Measurements from ENCODE around the gene CXCL16. TPM values are rescaled to one million over a fixed set of nuclear protein-coding genes. Genes with fewer than 3 reads are reported as not detected.
A peak's percentile ranks its signal among the peaks of the same experiment; 100 is the strongest.

The CXCL16 gene
- total and polyA plus RNA-seq, 2 of the 13 experiments (the other 11 are each of a cell fraction or from before 2014, with no cell fraction given): 9.4 to 101 TPM

DNA sequence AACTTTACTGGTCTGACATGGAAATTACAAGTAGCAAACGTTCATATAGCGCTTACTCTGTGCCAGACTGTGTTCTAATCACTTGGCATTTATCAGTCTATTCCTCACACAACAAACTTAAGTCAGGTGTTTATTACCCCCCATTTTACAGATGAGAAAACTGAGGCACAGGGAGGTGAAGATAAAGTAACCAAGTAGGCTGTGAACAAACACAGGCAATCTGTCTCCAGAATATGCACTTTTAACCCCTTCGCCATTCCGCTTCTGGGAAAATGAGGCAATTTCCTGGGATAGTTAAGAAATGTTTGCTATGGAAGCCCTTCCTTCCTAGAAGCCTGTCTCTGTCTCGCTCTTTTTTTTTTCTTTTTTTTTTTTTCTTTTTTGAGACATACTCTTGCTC is 12.2 kb upstream of the CXCL16 start (continued):
- TF ChIP-seq CCAR2 (optimal IDR thresholded peaks at IDR 0.05; ENCODE audit: low read depth, low read length) (no peak), SMC3 (IDR thresholded peaks at IDR 0.05; ENCODE audit: low read length) (no peak), ADNP (CRISPR knock-in tag; IDR thresholded peaks at IDR 0.05) (peak; percentile 85), SRSF9 (IDR thresholded peaks at IDR 0.05; ENCODE audit: borderline replicate concordance, insufficient read depth, low read depth, low read length, poor library complexity, severe bottlenecking) (no peak), BCL3 (CRISPR knock-in tag; IDR thresholded peaks at IDR 0.05) (no peak), ATM (IDR thresholded peaks at IDR 0.05; ENCODE audit: borderline replicate concordance) (no peak), SNAI1 (CRISPR knock-in tag; IDR thresholded peaks at IDR 0.05; ENCODE audit: borderline replicate concordance) (no peak), SOX6 (IDR thresholded peaks at IDR 0.05) (no peak), SOX6 (CRISPR knock-in tag; IDR thresholded peaks at IDR 0.05) (peak; percentile 50; the same call in 1 of the 2 replicates), ZNF337 (CRISPR knock-in tag; IDR thresholded peaks at IDR 0.05; ENCODE audit: borderline replicate concordance, low read depth) (no peak), ZNF713 (CRISPR knock-in tag; IDR thresholded peaks at IDR 0.05) (no peak), SCMH1 (CRISPR knock-in tag; IDR thresholded peaks at IDR 0.05; ENCODE audit: borderline replicate concordance) (no peak), ZNF660 (CRISPR knock-in tag; IDR thresholded peaks at IDR 0.05; ENCODE audit: borderline replicate concordance, low read depth) (no peak), GFI1 (CRISPR knock-in tag; IDR thresholded peaks at IDR 0.05; ENCODE audit: borderline replicate concordance) (no peak), FOXK2 (IDR thresholded peaks at IDR 0.05) (no peak), ZBTB21 (CRISPR knock-in tag; IDR thresholded peaks at IDR 0.05) (no peak), SIN3B (IDR thresholded peaks at IDR 0.05; ENCODE audit: low read length) (no peak), CEBPZ (IDR thresholded peaks at IDR 0.05; ENCODE audit: low read length) (no peak)
- TF ChIP-seq, protein P1, sequence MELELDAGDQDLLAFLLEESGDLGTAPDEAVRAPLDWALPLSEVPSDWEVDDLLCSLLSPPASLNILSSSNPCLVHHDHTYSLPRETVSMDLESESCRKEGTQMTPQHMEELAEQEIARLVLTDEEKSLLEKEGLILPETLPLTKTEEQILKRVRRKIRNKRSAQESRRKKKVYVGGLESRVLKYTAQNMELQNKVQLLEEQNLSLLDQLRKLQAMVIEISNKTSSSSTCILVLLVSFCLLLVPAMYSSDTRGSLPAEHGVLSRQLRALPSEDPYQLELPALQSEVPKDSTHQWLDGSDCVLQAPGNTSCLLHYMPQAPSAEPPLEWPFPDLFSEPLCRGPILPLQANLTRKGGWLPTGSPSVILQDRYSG (CRISPR knock-in tag; IDR thresholded peaks at IDR 0.05): no peak
- TF ChIP-seq, protein P2, sequence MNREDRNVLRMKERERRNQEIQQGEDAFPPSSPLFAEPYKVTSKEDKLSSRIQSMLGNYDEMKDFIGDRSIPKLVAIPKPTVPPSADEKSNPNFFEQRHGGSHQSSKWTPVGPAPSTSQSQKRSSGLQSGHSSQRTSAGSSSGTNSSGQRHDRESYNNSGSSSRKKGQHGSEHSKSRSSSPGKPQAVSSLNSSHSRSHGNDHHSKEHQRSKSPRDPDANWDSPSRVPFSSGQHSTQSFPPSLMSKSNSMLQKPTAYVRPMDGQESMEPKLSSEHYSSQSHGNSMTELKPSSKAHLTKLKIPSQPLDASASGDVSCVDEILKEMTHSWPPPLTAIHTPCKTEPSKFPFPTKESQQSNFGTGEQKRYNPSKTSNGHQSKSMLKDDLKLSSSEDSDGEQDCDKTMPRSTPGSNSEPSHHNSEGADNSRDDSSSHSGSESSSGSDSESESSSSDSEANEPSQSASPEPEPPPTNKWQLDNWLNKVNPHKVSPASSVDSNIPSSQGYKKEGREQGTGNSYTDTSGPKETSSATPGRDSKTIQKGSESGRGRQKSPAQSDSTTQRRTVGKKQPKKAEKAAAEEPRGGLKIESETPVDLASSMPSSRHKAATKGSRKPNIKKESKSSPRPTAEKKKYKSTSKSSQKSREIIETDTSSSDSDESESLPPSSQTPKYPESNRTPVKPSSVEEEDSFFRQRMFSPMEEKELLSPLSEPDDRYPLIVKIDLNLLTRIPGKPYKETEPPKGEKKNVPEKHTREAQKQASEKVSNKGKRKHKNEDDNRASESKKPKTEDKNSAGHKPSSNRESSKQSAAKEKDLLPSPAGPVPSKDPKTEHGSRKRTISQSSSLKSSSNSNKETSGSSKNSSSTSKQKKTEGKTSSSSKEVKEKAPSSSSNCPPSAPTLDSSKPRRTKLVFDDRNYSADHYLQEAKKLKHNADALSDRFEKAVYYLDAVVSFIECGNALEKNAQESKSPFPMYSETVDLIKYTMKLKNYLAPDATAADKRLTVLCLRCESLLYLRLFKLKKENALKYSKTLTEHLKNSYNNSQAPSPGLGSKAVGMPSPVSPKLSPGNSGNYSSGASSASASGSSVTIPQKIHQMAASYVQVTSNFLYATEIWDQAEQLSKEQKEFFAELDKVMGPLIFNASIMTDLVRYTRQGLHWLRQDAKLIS (CRISPR knock-in tag; IDR thresholded peaks at IDR 0.05): no peak
- TF ChIP-seq, protein P3, sequence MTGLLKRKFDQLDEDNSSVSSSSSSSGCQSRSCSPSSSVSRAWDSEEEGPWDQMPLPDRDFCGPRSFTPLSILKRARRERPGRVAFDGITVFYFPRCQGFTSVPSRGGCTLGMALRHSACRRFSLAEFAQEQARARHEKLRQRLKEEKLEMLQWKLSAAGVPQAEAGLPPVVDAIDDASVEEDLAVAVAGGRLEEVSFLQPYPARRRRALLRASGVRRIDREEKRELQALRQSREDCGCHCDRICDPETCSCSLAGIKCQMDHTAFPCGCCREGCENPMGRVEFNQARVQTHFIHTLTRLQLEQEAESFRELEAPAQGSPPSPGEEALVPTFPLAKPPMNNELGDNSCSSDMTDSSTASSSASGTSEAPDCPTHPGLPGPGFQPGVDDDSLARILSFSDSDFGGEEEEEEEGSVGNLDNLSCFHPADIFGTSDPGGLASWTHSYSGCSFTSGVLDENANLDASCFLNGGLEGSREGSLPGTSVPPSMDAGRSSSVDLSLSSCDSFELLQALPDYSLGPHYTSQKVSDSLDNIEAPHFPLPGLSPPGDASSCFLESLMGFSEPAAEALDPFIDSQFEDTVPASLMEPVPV (CRISPR knock-in tag; IDR thresholded peaks at IDR 0.05): no peak

Data from HepG2 (cell line).